ENCODE results near the gene SRMS.

- TF ChIP-seq CTCF (IDR thresholded peaks at IDR 0.05) (no peak), POLR2A (IDR thresholded peaks at IDR 0.05) (no peak)
Observed at GRCh38 chr20:63543131-63543530, 4.4 kb downstream of the SRMS start.

All from heart left ventricle (tissue), 13 donors.